Measurements from ENCODE around the gene SVIL.

GRCh38 chr10:29533696-29534285 lies 101.0 kb downstream of the SVIL start:
- no peak for TF ChIP-seq POLR2A (IDR thresholded peaks at IDR 0.05; ENCODE audit: low read depth, low read length)
- no peak for TF ChIP-seq POLR2AphosphoS5 (IDR thresholded peaks at IDR 0.05; ENCODE audit: low read depth, low read length)
- TF ChIP-seq TAF1 (IDR thresholded peaks at IDR 0.05; ENCODE audit: low read depth, low read length), result no peak
- no peak for TF ChIP-seq POU2F2 (IDR thresholded peaks at IDR 0.05; ENCODE audit: low read depth, low read length)
